HPDE6-E6E7 (cell line): Measurements from ENCODE around the gene WDCP.
"Not testable (repeated sequence)": the region's sequence is repeated elsewhere in the genome, so short reads cannot be mapped to it uniquely, and the experiment has no call there.

Experiments used
- DNase-seq: peaks from one replicate; pipeline ENCODE4 v3.0.0; 2011; ENCODE audit warnings: missing footprints; ENCODE audit errors: extremely low spot score

The WDCP gene

GRCh38 chr2:24058564-24059271, 11.5 kb upstream of the WDCP start:
- no peak for DNase-seq

- no peak for DNase-seq
These were observed 8.6 kb upstream of the WDCP start for GRCh38 chr2:24055750-24056149.

- no peak for DNase-seq
These were observed 7.3 kb upstream of the WDCP start for GRCh38 chr2:24054366-24055010.

- DNase-seq = no peak
These were observed 5.8 kb upstream of the WDCP start for GRCh38 chr2:24052951-24053350.

GRCh38 chr2:24051833-24052232, 4.6 kb upstream of the WDCP start:
- no peak for DNase-seq

- DNase-seq = no peak
These were observed 3.1 kb upstream of the WDCP start for GRCh38 chr2:24050041-24050979.

- DNase-seq = peak; percentile 26
These were observed 2.4 kb upstream of the WDCP start, which contains the start of gene FKBP1B for GRCh38 chr2:24049485-24050021. Gene FKBP1B (plus strand): TSS chr2:24049741. CDS start chr2:24049850, 109 bp downstream.

- DNase-seq = no peak
These were observed 1.7 kb upstream of the WDCP start for GRCh38 chr2:24048769-24049484.

- DNase-seq = no peak
These were observed 477 bp upstream of the WDCP start for GRCh38 chr2:24047703-24048033.

GRCh38 chr2:24046599-24046929, 627 bp downstream of the WDCP start:
- DNase-seq = no peak

GRCh38 chr2:24045511-24046508, 1.4 kb downstream of the WDCP start:
- no peak for DNase-seq

GRCh38 chr2:24043133-24043532, 4.1 kb downstream of the WDCP start:
- not testable (repeated sequence) for DNase-seq

- no peak for DNase-seq
These were observed 6.7 kb downstream of the WDCP start for GRCh38 chr2:24040511-24040910.

GRCh38 chr2:24038786-24039499, 8.2 kb downstream of the WDCP start:
- DNase-seq = no peak

GRCh38 chr2:24026233-24026632, 21.0 kb downstream of the WDCP start:
- DNase-seq = no peak

GRCh38 chr2:24024996-24025663, 22.1 kb downstream of the WDCP start:
- DNase-seq = no peak

- DNase-seq = no peak
These were observed 23.2 kb downstream of the WDCP start for GRCh38 chr2:24024018-24024417.

GRCh38 chr2:24022975-24023575, 24.1 kb downstream of the WDCP start:
- no peak for DNase-seq
